ENCODE data around the gene FAM53C.
A peak's percentile ranks its signal among the peaks of the same experiment; 100 is the strongest.

FAM53C gene

DNA sequence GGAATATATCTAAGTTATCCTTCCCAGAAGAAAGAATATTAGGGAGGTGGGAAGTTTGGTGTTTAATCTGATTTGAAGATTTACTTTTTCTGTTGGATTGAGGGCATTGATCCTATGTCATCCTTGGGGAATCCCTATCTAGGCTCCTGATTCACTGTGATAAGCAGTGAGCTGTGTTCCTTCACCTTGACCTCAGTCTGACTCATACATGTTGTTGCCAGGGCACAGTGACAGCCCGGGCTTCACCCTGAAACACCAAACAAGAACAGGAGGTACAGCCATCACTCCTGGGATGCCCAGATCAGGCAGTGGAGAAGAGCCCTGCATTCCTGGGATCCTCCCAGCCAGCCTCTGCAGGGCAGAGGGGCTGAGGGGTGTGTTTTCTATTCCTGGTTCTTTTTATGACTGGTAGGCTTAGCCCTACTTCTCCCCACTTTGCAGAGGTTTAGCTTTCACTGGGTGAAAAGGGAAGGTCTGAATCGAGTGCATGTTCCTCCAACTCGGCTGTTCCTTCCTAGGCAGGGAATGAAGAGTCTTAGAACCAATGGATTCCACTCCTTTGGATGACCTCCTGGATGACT lies 3.1 kb upstream of the FAM53C start:
- TF ChIP-seq NFIC (IDR thresholded peaks at IDR 0.05) (no peak), TAF1 (IDR thresholded peaks at IDR 0.05; ENCODE audit: low read depth) (no peak), TEAD4 (IDR thresholded peaks at IDR 0.05) (no peak), EP300 (IDR thresholded peaks at IDR 0.05; ENCODE audit: borderline replicate concordance) (no peak), CEBPB (IDR thresholded peaks at IDR 0.05) (no peak), TCF12 (IDR thresholded peaks at IDR 0.05; ENCODE audit: low read depth) (no peak), CREB1 (IDR thresholded peaks at IDR 0.05; ENCODE audit: low read depth) (no peak), FOXM1 (IDR thresholded peaks at IDR 0.05; ENCODE audit: borderline replicate concordance, low read depth) (no peak), YY1 (IDR thresholded peaks at IDR 0.05; ENCODE audit: low read depth) (no peak), EGR1 (IDR thresholded peaks at IDR 0.05) (no peak), RAD21 (IDR thresholded peaks at IDR 0.05; ENCODE audit: low read depth) (no peak), ZBTB7A (IDR thresholded peaks at IDR 0.05; ENCODE audit: low read depth) (no peak)
- TF ChIP-seq, protein P1, sequence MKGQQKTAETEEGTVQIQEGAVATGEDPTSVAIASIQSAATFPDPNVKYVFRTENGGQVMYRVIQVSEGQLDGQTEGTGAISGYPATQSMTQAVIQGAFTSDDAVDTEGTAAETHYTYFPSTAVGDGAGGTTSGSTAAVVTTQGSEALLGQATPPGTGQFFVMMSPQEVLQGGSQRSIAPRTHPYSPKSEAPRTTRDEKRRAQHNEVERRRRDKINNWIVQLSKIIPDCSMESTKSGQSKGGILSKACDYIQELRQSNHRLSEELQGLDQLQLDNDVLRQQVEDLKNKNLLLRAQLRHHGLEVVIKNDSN (IDR thresholded peaks at IDR 0.05): no peak
- TF ChIP-seq, protein P2, sequence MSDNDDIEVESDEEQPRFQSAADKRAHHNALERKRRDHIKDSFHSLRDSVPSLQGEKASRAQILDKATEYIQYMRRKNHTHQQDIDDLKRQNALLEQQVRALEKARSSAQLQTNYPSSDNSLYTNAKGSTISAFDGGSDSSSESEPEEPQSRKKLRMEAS (IDR thresholded peaks at IDR 0.05): no peak
- TF ChIP-seq, protein P3, sequence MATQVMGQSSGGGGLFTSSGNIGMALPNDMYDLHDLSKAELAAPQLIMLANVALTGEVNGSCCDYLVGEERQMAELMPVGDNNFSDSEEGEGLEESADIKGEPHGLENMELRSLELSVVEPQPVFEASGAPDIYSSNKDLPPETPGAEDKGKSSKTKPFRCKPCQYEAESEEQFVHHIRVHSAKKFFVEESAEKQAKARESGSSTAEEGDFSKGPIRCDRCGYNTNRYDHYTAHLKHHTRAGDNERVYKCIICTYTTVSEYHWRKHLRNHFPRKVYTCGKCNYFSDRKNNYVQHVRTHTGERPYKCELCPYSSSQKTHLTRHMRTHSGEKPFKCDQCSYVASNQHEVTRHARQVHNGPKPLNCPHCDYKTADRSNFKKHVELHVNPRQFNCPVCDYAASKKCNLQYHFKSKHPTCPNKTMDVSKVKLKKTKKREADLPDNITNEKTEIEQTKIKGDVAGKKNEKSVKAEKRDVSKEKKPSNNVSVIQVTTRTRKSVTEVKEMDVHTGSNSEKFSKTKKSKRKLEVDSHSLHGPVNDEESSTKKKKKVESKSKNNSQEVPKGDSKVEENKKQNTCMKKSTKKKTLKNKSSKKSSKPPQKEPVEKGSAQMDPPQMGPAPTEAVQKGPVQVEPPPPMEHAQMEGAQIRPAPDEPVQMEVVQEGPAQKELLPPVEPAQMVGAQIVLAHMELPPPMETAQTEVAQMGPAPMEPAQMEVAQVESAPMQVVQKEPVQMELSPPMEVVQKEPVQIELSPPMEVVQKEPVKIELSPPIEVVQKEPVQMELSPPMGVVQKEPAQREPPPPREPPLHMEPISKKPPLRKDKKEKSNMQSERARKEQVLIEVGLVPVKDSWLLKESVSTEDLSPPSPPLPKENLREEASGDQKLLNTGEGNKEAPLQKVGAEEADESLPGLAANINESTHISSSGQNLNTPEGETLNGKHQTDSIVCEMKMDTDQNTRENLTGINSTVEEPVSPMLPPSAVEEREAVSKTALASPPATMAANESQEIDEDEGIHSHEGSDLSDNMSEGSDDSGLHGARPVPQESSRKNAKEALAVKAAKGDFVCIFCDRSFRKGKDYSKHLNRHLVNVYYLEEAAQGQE (IDR thresholded peaks at IDR 0.05; ENCODE audit: low read depth): no peak

DNA sequence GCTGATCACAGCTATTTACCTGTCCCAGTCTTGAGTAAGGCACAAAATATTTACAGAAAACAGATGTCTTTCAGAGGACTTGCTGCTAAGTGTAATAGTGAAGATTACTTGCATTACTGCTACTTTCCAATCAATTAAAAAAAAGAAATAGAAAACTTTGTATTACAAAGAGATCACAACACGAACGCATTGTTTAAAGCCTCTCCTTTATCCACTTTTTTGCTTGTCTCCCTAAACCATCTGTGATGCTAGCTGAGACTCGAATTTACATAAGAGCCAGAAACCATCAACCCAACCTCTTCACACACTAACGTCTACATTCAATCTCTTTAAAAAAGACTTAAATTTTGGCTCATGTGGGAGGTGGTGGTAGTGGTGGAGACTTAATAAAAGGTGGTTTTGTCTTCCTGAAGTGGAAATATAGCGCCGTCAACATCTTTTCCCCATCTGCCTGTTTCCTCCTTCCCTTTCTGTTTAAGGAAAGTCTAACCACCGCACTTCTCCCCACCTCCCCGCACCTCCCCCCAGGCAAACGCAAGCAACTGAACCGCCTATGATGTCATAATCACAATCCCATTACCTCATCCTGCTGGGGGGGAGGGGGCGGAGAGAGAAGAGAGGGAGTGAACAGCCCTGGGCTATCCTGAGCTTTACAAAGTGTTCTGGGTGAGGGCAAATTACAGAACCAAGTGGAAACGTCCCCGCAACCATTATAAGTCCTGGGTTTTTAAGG lies 948 bp upstream of the FAM53C start:
- peak; percentile 98 for TF ChIP-seq CREB1 (IDR thresholded peaks at IDR 0.05; ENCODE audit: low read depth)
- TF ChIP-seq YY1 (IDR thresholded peaks at IDR 0.05; ENCODE audit: low read depth): no peak
- TF ChIP-seq, protein P3 (IDR thresholded peaks at IDR 0.05; ENCODE audit: low read depth): no peak
- 0 out of 2 replicates have a peak, but pooled peaks have one; percentile 23 for TF ChIP-seq CEBPB (IDR thresholded peaks at IDR 0.05)
- TF ChIP-seq ZBTB7A (IDR thresholded peaks at IDR 0.05; ENCODE audit: low read depth): no peak
- no peak for TF ChIP-seq NFIC (IDR thresholded peaks at IDR 0.05)
- TF ChIP-seq, protein P1 (IDR thresholded peaks at IDR 0.05): 0 out of 2 replicates have a peak, but pooled peaks have one; percentile 2
- TF ChIP-seq EGR1 (IDR thresholded peaks at IDR 0.05): no peak
- TF ChIP-seq EP300 (IDR thresholded peaks at IDR 0.05; ENCODE audit: borderline replicate concordance): no peak
- no peak for TF ChIP-seq TEAD4 (IDR thresholded peaks at IDR 0.05)
- no peak for TF ChIP-seq FOXM1 (IDR thresholded peaks at IDR 0.05; ENCODE audit: borderline replicate concordance, low read depth)
- TF ChIP-seq, protein P2 (IDR thresholded peaks at IDR 0.05): no peak
- TF ChIP-seq TAF1 (IDR thresholded peaks at IDR 0.05; ENCODE audit: low read depth): no peak
- TF ChIP-seq RAD21 (IDR thresholded peaks at IDR 0.05; ENCODE audit: low read depth): no peak
- no peak for TF ChIP-seq TCF12 (IDR thresholded peaks at IDR 0.05; ENCODE audit: low read depth)

DNA sequence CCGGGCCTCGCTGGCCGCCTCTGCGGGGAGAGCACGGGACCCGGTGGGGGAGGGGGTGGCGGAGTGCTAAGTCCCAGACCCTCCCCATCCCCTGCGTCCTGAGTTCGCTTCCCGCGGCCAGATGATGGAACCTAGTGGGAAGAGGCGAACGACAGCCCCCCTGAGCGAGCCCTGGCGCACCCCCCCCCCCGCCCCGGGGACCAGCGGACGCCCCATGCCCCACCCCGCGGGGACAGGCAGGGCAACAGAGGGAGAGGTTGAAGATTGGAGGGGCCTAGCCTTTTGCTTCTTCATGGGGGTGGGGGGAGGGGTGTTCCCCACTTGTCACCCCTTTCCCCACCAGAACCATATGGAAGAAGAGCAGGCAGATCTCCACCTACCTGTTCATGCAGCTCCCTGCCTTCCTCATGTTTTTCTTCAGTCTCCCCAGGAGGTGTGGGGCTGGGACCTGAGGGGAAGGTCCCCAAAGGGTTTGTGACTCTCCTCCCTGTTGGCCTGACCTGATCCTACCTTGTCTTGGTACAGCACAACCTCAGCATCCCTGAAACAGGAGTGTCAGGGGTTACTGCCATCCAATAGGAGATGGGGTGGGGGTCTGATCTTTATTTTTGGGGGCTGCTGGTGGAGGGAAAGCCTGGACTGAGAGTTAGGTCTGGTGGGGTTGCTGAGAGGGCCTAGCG lies 485 bp downstream of the FAM53C start:
- no peak for TF ChIP-seq CREB1 (IDR thresholded peaks at IDR 0.05; ENCODE audit: low read depth)
- no peak for TF ChIP-seq YY1 (IDR thresholded peaks at IDR 0.05; ENCODE audit: low read depth)
- no peak for TF ChIP-seq TCF12 (IDR thresholded peaks at IDR 0.05; ENCODE audit: low read depth)
- TF ChIP-seq TAF1 (IDR thresholded peaks at IDR 0.05; ENCODE audit: low read depth): no peak

DNA sequence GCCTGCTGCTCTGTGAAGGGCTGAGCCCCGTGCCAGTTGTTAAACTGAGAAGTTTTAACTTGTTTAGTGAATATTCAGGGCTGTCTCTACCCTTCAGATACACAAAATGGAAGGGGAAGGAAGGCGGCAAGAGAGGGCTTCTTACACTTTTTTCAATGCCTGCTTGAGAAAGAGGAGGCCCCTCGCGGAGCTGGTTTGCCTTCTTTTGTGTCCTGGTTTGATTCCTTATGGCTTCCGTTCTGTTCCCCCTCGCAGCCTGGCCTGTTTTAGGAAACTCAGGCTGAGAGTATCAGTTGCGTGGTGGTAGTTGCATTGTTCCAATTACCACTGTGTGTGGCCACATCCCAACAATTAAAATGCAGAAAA lies 1.0 kb downstream of the FAM53C start:
- no peak for TF ChIP-seq NFIC (IDR thresholded peaks at IDR 0.05)
- TF ChIP-seq TAF1 (IDR thresholded peaks at IDR 0.05; ENCODE audit: low read depth): no peak
- TF ChIP-seq TEAD4 (IDR thresholded peaks at IDR 0.05): no peak
- TF ChIP-seq, protein P1 (IDR thresholded peaks at IDR 0.05): no peak
- TF ChIP-seq EP300 (IDR thresholded peaks at IDR 0.05; ENCODE audit: borderline replicate concordance): no peak
- no peak for TF ChIP-seq EGR1 (IDR thresholded peaks at IDR 0.05)
- TF ChIP-seq, protein P3 (IDR thresholded peaks at IDR 0.05; ENCODE audit: low read depth): no peak
- TF ChIP-seq YY1 (IDR thresholded peaks at IDR 0.05; ENCODE audit: low read depth): no peak
- TF ChIP-seq CREB1 (IDR thresholded peaks at IDR 0.05; ENCODE audit: low read depth): no peak
- no peak for TF ChIP-seq TCF12 (IDR thresholded peaks at IDR 0.05; ENCODE audit: low read depth)
- no peak for TF ChIP-seq CEBPB (IDR thresholded peaks at IDR 0.05)
- TF ChIP-seq FOXM1 (IDR thresholded peaks at IDR 0.05; ENCODE audit: borderline replicate concordance, low read depth): no peak
